22Rv1 (cell line): ENCODE data around the gene CA12.

Experiments used
- CTCF ChIP-seq: fragments of 450-650 bp; IDR thresholded peaks from 2 replicates; pipeline ENCODE4 v1.5.1; 2017; ENCODE audit warnings: mild to moderate bottlenecking
- ZFX ChIP-seq: fragments of 450-650 bp; IDR thresholded peaks from 2 replicates; pipeline ENCODE4 v1.6.1; 2017; ENCODE audit warnings: antibody characterized with exemption, borderline replicate concordance

DNA sequence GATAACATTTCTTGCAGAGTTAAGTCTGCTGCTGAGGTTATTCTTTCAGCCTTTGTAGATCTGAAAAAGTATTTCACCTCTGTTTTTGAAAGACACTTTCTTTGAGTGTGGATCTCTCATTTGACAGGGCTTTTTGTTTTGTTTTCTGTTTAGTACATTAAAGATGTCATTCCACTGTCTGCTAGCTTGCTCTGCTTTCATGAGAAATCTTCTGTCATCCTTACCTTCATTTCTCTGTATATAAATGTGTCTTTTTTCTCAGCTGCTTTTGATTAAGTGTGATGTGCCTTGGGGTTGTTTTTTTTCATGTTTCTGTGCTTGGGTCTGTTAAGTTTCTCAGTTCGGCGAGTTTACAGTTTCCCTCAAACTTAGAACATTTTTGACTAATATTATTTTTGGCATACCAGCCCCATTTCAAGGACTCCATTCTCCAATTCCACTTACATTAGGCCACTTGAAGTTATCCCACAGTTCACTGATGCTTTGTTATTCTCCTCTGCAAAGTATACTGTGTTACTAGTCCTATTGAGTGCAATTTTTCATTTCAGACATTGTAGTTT, 43.9 kb upstream of the CA12 start:
- TF ChIP-seq CTCF = no peak
- no peak for TF ChIP-seq ZFX
